ENCODE measurements around the gene TADA2B. TPM values are rescaled to one million over a fixed set of nuclear protein-coding genes. Genes with fewer than 3 reads are reported as not detected.

Gene TADA2B
- total and polyA plus RNA-seq, 9 of the 15 experiments (the other 6 are each of a cell fraction or from before 2014, with no cell fraction given), result 0.55 to 12.2 (median 7.5) TPM

DNA sequence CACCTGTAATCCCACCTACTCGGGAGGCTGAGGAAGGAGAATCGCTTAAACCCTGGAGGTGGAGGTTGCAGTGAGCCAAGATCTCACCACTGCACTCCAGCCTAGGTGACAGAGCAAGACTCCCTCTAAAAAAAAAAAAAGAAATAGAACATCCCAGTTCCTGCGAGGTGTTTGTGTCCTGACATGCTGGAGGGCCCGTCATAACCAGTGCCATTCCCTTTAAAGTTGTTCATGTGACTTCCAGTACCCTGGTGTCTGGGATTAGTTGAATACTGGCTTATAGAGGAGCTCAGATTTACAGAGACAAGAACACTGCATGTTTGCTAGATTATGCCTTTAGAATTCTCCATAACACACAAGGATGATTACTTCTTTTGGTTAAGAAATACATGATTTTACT is 37.6 kb upstream of the TADA2B start (continued):
- TF ChIP-seq, protein P1, sequence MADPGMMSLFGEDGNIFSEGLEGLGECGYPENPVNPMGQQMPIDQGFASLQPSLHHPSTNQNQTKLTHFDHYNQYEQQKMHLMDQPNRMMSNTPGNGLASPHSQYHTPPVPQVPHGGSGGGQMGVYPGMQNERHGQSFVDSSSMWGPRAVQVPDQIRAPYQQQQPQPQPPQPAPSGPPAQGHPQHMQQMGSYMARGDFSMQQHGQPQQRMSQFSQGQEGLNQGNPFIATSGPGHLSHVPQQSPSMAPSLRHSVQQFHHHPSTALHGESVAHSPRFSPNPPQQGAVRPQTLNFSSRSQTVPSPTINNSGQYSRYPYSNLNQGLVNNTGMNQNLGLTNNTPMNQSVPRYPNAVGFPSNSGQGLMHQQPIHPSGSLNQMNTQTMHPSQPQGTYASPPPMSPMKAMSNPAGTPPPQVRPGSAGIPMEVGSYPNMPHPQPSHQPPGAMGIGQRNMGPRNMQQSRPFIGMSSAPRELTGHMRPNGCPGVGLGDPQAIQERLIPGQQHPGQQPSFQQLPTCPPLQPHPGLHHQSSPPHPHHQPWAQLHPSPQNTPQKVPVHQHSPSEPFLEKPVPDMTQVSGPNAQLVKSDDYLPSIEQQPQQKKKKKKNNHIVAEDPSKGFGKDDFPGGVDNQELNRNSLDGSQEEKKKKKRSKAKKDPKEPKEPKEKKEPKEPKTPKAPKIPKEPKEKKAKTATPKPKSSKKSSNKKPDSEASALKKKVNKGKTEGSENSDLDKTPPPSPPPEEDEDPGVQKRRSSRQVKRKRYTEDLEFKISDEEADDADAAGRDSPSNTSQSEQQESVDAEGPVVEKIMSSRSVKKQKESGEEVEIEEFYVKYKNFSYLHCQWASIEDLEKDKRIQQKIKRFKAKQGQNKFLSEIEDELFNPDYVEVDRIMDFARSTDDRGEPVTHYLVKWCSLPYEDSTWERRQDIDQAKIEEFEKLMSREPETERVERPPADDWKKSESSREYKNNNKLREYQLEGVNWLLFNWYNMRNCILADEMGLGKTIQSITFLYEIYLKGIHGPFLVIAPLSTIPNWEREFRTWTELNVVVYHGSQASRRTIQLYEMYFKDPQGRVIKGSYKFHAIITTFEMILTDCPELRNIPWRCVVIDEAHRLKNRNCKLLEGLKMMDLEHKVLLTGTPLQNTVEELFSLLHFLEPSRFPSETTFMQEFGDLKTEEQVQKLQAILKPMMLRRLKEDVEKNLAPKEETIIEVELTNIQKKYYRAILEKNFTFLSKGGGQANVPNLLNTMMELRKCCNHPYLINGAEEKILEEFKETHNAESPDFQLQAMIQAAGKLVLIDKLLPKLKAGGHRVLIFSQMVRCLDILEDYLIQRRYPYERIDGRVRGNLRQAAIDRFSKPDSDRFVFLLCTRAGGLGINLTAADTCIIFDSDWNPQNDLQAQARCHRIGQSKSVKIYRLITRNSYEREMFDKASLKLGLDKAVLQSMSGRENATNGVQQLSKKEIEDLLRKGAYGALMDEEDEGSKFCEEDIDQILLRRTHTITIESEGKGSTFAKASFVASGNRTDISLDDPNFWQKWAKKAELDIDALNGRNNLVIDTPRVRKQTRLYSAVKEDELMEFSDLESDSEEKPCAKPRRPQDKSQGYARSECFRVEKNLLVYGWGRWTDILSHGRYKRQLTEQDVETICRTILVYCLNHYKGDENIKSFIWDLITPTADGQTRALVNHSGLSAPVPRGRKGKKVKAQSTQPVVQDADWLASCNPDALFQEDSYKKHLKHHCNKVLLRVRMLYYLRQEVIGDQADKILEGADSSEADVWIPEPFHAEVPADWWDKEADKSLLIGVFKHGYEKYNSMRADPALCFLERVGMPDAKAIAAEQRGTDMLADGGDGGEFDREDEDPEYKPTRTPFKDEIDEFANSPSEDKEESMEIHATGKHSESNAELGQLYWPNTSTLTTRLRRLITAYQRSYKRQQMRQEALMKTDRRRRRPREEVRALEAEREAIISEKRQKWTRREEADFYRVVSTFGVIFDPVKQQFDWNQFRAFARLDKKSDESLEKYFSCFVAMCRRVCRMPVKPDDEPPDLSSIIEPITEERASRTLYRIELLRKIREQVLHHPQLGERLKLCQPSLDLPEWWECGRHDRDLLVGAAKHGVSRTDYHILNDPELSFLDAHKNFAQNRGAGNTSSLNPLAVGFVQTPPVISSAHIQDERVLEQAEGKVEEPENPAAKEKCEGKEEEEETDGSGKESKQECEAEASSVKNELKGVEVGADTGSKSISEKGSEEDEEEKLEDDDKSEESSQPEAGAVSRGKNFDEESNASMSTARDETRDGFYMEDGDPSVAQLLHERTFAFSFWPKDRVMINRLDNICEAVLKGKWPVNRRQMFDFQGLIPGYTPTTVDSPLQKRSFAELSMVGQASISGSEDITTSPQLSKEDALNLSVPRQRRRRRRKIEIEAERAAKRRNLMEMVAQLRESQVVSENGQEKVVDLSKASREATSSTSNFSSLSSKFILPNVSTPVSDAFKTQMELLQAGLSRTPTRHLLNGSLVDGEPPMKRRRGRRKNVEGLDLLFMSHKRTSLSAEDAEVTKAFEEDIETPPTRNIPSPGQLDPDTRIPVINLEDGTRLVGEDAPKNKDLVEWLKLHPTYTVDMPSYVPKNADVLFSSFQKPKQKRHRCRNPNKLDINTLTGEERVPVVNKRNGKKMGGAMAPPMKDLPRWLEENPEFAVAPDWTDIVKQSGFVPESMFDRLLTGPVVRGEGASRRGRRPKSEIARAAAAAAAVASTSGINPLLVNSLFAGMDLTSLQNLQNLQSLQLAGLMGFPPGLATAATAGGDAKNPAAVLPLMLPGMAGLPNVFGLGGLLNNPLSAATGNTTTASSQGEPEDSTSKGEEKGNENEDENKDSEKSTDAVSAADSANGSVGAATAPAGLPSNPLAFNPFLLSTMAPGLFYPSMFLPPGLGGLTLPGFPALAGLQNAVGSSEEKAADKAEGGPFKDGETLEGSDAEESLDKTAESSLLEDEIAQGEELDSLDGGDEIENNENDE (IDR thresholded peaks at IDR 0.05; ENCODE audit: low read depth, low read length), result no peak
- TF ChIP-seq ZNF282 (CRISPR knock-in tag; IDR thresholded peaks at IDR 0.05) (no peak), PURB (CRISPR knock-in tag; IDR thresholded peaks at IDR 0.05; ENCODE audit: low read depth) (no peak), RBM22 (IDR thresholded peaks at IDR 0.05; ENCODE audit: low read depth, low read length, poor library complexity, severe bottlenecking) (no peak), PTTG1 (tag; IDR thresholded peaks at IDR 0.05; ENCODE audit: low read depth) (no peak), RFX7 (CRISPR knock-in tag; IDR thresholded peaks at IDR 0.05) (no peak), DIDO1 (tag; IDR thresholded peaks at IDR 0.05; ENCODE audit: low read depth) (no peak), CSDE1 (IDR thresholded peaks at IDR 0.05) (no peak), KAT8 (IDR thresholded peaks at IDR 0.05; ENCODE audit: low read depth) (no peak), GATAD2A (IDR thresholded peaks at IDR 0.05) (no peak)

Measured in K562 (cell line).